ENCODE data around the gene NAA38. TPM values are rescaled to one million over a fixed set of nuclear protein-coding genes. Genes with fewer than 3 reads are reported as not detected.

Gene NAA38
- total and polyA plus RNA-seq, 2 experiments from 2014 or later = 17.1 to 74.8 TPM

DNA sequence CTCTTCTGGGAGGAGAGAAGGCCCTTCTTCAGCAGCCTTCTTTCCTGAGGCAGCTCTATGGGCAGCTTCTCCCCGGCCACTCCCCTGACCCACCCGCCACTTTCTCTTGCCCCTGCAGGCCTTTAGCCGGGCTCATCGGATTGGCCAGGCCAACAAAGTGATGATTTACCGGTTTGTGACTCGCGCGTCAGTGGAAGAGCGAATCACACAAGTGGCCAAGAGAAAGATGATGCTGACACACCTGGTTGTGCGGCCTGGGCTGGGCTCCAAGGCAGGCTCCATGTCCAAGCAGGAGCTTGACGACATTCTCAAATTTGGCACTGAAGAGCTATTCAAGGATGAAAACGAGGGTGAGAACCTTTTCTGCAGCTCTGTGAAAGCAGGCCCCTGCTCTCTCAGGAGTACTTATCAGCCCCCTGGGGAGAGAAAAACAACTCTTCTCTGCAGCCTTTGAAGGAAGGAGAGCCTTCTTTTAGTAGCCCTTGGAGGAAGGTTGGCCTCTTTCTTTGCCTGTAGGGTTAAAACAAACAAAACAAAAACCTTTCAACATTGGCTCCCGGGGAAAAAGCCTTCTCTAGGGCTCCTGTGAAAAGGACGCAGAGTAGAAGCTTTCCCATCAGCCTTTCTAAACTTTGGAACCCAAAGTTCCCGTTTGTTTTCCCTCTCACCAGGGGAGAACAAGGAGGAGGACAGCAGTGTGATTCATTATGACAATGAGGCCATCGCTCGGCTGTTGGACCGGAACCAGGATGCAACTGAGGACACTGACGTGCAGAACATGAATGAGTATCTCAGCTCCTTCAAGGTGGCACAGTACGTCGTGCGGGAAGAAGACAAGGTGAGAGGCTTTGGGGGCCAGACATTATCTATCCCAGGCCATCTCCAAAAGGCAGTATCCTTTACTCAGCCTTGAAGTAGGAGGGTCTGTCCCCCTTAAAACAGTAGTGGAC is 46.1 kb upstream of the NAA38 start (continued):
- TF ChIP-seq, protein P1, sequence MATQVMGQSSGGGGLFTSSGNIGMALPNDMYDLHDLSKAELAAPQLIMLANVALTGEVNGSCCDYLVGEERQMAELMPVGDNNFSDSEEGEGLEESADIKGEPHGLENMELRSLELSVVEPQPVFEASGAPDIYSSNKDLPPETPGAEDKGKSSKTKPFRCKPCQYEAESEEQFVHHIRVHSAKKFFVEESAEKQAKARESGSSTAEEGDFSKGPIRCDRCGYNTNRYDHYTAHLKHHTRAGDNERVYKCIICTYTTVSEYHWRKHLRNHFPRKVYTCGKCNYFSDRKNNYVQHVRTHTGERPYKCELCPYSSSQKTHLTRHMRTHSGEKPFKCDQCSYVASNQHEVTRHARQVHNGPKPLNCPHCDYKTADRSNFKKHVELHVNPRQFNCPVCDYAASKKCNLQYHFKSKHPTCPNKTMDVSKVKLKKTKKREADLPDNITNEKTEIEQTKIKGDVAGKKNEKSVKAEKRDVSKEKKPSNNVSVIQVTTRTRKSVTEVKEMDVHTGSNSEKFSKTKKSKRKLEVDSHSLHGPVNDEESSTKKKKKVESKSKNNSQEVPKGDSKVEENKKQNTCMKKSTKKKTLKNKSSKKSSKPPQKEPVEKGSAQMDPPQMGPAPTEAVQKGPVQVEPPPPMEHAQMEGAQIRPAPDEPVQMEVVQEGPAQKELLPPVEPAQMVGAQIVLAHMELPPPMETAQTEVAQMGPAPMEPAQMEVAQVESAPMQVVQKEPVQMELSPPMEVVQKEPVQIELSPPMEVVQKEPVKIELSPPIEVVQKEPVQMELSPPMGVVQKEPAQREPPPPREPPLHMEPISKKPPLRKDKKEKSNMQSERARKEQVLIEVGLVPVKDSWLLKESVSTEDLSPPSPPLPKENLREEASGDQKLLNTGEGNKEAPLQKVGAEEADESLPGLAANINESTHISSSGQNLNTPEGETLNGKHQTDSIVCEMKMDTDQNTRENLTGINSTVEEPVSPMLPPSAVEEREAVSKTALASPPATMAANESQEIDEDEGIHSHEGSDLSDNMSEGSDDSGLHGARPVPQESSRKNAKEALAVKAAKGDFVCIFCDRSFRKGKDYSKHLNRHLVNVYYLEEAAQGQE (IDR thresholded peaks at IDR 0.05; ENCODE audit: unreplicated experiment) = no peak
- TF ChIP-seq, protein P2, sequence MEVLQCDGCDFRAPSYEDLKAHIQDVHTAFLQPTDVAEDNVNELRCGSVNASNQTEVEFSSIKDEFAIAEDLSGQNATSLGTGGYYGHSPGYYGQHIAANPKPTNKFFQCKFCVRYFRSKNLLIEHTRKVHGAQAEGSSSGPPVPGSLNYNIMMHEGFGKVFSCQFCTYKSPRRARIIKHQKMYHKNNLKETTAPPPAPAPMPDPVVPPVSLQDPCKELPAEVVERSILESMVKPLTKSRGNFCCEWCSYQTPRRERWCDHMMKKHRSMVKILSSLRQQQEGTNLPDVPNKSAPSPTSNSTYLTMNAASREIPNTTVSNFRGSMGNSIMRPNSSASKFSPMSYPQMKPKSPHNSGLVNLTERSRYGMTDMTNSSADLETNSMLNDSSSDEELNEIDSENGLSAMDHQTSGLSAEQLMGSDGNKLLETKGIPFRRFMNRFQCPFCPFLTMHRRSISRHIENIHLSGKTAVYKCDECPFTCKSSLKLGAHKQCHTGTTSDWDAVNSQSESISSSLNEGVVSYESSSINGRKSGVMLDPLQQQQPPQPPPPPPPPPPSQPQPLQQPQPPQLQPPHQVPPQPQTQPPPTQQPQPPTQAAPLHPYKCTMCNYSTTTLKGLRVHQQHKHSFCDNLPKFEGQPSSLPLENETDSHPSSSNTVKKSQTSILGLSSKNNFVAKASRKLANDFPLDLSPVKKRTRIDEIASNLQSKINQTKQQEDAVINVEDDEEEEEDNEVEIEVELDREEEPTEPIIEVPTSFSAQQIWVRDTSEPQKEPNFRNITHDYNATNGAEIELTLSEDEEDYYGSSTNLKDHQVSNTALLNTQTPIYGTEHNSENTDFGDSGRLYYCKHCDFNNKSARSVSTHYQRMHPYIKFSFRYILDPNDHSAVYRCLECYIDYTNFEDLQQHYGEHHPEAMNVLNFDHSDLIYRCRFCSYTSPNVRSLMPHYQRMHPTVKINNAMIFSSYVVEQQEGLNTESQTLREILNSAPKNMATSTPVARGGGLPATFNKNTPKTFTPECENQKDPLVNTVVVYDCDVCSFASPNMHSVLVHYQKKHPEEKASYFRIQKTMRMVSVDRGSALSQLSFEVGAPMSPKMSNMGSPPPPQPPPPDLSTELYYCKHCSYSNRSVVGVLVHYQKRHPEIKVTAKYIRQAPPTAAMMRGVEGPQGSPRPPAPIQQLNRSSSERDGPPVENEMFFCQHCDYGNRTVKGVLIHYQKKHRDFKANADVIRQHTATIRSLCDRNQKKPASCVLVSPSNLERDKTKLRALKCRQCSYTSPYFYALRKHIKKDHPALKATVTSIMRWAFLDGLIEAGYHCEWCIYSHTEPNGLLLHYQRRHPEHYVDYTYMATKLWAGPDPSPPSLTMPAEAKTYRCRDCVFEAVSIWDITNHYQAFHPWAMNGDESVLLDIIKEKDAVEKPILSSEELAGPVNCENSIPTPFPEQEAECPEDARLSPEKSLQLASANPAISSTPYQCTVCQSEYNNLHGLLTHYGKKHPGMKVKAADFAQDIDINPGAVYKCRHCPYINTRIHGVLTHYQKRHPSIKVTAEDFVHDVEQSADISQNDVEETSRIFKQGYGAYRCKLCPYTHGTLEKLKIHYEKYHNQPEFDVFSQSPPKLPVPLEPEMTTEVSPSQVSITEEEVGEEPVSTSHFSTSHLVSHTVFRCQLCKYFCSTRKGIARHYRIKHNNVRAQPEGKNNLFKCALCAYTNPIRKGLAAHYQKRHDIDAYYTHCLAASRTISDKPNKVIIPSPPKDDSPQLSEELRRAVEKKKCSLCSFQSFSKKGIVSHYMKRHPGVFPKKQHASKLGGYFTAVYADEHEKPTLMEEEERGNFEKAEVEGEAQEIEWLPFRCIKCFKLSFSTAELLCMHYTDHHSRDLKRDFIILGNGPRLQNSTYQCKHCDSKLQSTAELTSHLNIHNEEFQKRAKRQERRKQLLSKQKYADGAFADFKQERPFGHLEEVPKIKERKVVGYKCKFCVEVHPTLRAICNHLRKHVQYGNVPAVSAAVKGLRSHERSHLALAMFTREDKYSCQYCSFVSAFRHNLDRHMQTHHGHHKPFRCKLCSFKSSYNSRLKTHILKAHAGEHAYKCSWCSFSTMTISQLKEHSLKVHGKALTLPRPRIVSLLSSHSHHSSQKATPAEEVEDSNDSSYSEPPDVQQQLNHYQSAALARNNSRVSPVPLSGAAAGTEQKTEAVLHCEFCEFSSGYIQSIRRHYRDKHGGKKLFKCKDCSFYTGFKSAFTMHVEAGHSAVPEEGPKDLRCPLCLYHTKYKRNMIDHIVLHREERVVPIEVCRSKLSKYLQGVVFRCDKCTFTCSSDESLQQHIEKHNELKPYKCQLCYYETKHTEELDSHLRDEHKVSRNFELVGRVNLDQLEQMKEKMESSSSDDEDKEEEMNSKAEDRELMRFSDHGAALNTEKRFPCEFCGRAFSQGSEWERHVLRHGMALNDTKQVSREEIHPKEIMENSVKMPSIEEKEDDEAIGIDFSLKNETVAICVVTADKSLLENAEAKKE (CRISPR knock-in tag; IDR thresholded peaks at IDR 0.05) = no peak
- TF ChIP-seq POLR2AphosphoS5 (IDR thresholded peaks at IDR 0.05; ENCODE audit: low read depth) = no peak
- TF ChIP-seq EZH2phosphoT487 (IDR thresholded peaks at IDR 0.05; ENCODE audit: unreplicated experiment) = no peak
- TF ChIP-seq ZNF331 (CRISPR knock-in tag; IDR thresholded peaks at IDR 0.05; ENCODE audit: low read depth) = no peak
- TF ChIP-seq ZNF114 (CRISPR knock-in tag; IDR thresholded peaks at IDR 0.05) = no peak
